Neural crest cell (in vitro differentiated cells): ENCODE measurements around the gene STK36. TPM values are rescaled to one million over a fixed set of nuclear protein-coding genes. Genes with fewer than 3 reads are reported as not detected.

Source experiments
- DNase-seq: peaks from one replicate; pipeline ENCODE4 v3.0.0; 2021; ENCODE audit warnings: low read depth, mixed read lengths, low spot score
- H3K27ac Mint-ChIP-seq: one replicate; pipeline ENCODE4 v1.8.0; 2021; ENCODE audit warnings: mild to moderate bottlenecking, mixed read lengths; ENCODE audit not compliant: unreplicated experiment
- H3K27me3 Mint-ChIP-seq: 2 replicates; pipeline ENCODE4 v1.8.0; 2021; ENCODE audit warnings: low read depth, mild to moderate bottlenecking, mixed read lengths
- H3K36me3 Mint-ChIP-seq: 2 replicates; pipeline ENCODE4 v1.8.0; 2021; ENCODE audit warnings: low read depth, mild to moderate bottlenecking, mixed read lengths
- H3K4me1 Mint-ChIP-seq: 2 replicates; pipeline ENCODE4 v1.8.0; 2021; ENCODE audit warnings: mixed read lengths
- H3K4me3 Mint-ChIP-seq: one replicate; pipeline ENCODE4 v1.8.0; 2021; ENCODE audit warnings: mild to moderate bottlenecking, mixed read lengths
- H3K9me3 Mint-ChIP-seq: 2 replicates; pipeline ENCODE4 v1.8.0; 2021; ENCODE audit warnings: mixed read lengths
- total RNA-seq: library from RNA; stranded (reverse); gene quantifications from 2 replicates; pipeline ENCODE4 v1.2.1, GENCODE V29; 2021
- TF ChIP-seq, protein P1 (sequence below): fragments of 200-600 bp; sonication (generic); conservative IDR thresholded peaks from 2 replicates; pipeline ENCODE4 v1.5.0; 2021; ENCODE audit warnings: antibody characterized with exemption, mild to moderate bottlenecking

STK36 gene
- total RNA-seq, 1 donor from 2014 or later: 78.7 TPM

- no peak for DNase-seq
- TF ChIP-seq, protein P1, sequence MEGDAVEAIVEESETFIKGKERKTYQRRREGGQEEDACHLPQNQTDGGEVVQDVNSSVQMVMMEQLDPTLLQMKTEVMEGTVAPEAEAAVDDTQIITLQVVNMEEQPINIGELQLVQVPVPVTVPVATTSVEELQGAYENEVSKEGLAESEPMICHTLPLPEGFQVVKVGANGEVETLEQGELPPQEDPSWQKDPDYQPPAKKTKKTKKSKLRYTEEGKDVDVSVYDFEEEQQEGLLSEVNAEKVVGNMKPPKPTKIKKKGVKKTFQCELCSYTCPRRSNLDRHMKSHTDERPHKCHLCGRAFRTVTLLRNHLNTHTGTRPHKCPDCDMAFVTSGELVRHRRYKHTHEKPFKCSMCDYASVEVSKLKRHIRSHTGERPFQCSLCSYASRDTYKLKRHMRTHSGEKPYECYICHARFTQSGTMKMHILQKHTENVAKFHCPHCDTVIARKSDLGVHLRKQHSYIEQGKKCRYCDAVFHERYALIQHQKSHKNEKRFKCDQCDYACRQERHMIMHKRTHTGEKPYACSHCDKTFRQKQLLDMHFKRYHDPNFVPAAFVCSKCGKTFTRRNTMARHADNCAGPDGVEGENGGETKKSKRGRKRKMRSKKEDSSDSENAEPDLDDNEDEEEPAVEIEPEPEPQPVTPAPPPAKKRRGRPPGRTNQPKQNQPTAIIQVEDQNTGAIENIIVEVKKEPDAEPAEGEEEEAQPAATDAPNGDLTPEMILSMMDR: no peak
- Mint-ChIP-seq H3K27me3 (no peaks in the 10 kb centered on the region), H3K9me3 (no peaks in the 10 kb centered on the region), H3K36me3 (no peaks in the 10 kb centered on the region), H3K4me1 (no peaks in the 10 kb centered on the region), H3K27ac (no peak overlapping the region), H3K4me3 (no peak overlapping the region)
Observed at GRCh38 chr2:218627939-218628338, 43.9 kb upstream of the STK36 start.

GRCh38 chr2:218631837-218632236 lies 40.0 kb upstream of the STK36 start:
- H3K36me3 Mint-ChIP-seq: peaks cover 12% of the 10 kb centered on the region
- no peak overlapping the region for H3K4me3 Mint-ChIP-seq
- H3K9me3 Mint-ChIP-seq: no peaks in the 10 kb centered on the region
- H3K27ac Mint-ChIP-seq: no peak overlapping the region
- H3K4me1 Mint-ChIP-seq: no peaks in the 10 kb centered on the region
- TF ChIP-seq, protein P1: no peak
- DNase-seq: no peak
- H3K27me3 Mint-ChIP-seq: no peaks in the 10 kb centered on the region

DNA sequence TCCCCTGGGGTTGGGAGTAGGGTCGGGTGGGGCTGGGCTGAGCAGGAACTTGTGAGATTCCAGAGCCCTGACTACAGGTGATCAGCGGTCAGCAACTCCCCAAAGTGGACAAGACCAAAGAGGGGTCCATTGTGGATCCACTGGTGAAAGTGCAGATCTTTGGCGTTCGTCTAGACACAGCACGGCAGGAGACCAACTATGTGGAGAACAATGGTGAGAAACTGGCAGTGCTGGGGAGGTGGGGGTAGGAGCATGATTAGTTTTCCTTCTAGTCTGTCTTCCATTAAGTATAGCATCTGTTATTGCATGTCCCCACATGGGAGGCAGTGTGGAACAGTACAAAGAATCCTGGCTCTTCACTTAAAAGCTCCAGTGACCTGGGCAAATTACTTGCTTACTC lies 36.2 kb upstream of the STK36 start:
- Mint-ChIP-seq H3K4me1 (no peaks in the 10 kb centered on the region), H3K4me3 (no peak overlapping the region), H3K27ac (no peak overlapping the region), H3K36me3 (peaks cover 16% of the 10 kb centered on the region), H3K27me3 (no peaks in the 10 kb centered on the region), H3K9me3 (no peaks in the 10 kb centered on the region)
- DNase-seq: no peak
- TF ChIP-seq, protein P1: no peak

DNA sequence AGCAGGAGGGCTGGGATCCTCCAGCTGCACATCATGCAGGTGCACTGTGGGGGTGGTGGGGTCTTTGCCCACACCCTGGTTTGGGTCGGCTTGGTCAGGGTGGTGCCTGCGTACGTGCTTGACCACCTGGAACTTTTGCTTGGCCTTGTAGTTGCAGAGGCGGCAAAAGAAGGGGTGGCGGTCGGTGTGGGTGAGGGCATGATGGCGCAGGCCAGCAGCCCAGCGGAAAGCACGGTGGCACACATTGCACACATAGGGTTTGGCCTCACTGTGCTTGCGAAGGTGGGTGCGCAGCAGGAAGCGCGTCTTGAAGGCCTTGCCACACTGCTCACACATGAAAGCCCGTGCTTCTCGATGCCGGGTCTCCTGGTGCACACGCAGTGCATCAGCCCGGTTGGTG lies 33.5 kb upstream of the STK36 start:
- H3K36me3 Mint-ChIP-seq: peaks cover 18% of the 10 kb centered on the region
- H3K9me3 Mint-ChIP-seq: no peaks in the 10 kb centered on the region

GRCh38 chr2:218642121-218642656 lies 29.7 kb upstream of the STK36 start:
- H3K4me3 Mint-ChIP-seq: no peak overlapping the region
- no peak for DNase-seq
- no peak overlapping the region for H3K27ac Mint-ChIP-seq
- no peaks in the 10 kb centered on the region for H3K9me3 Mint-ChIP-seq
- H3K36me3 Mint-ChIP-seq: peaks cover 14% of the 10 kb centered on the region
- TF ChIP-seq, protein P1: no peak
- no peaks in the 10 kb centered on the region for H3K27me3 Mint-ChIP-seq
- no peaks in the 10 kb centered on the region for H3K4me1 Mint-ChIP-seq

More for the DNA sequence above, 33.5 kb upstream of the STK36 start:
- Mint-ChIP-seq H3K27ac (no peak overlapping the region), H3K4me1 (no peaks in the 10 kb centered on the region), H3K27me3 (no peaks in the 10 kb centered on the region), H3K4me3 (no peak overlapping the region)
- TF ChIP-seq, protein P1: no peak
- DNase-seq: no peak
